K562 (cell line): ENCODE results near the gene TYRO3. TPM values are rescaled to one million over a fixed set of nuclear protein-coding genes. Genes with fewer than 3 reads are reported as not detected.
A peak's percentile ranks its signal among the peaks of the same experiment; 100 is the strongest.

Source experiments
- ATF7 ChIP-seq: fragments of 450-650 bp; IDR thresholded peaks from 2 replicates; pipeline ENCODE4 v1.7.1; 2014; ENCODE audit warnings: mild to moderate bottlenecking, moderate library complexity
- DPF2 ChIP-seq: fragments of 450-650 bp; IDR thresholded peaks from 2 replicates; pipeline ENCODE4 v1.6.1; 2016
- EP400 ChIP-seq: fragments of 450-650 bp; IDR thresholded peaks from 2 replicates; pipeline ENCODE4 v1.6.1; 2017; ENCODE audit warnings: antibody characterized with exemption, mild to moderate bottlenecking, moderate library complexity
- KLF1 ChIP-seq: fragments of 450-650 bp; IDR thresholded peaks from 2 replicates; pipeline ENCODE4 v1.6.1; 2016; ENCODE audit warnings: missing genetic modification characterization, missing compliant biosample characterization
- PTTG1 ChIP-seq: fragments of 450-650 bp; IDR thresholded peaks from 2 replicates; pipeline ENCODE4 v1.6.1; 2016; ENCODE audit warnings: low read depth, mild to moderate bottlenecking, missing genetic modification characterization, missing compliant biosample characterization
- RBFOX2 ChIP-seq: fragments of 200-400 bp; formaldehyde crosslinking; IDR thresholded peaks from 2 replicates; pipeline ENCODE4 v1.6.1; 2017; ENCODE audit warnings: low read depth, mild to moderate bottlenecking, low read length, moderate library complexity
- SAP30 ChIP-seq: fragments of 200-600 bp; sonication (generic); IDR thresholded peaks from 2 replicates; pipeline ENCODE4 v1.6.1; 2012; ENCODE audit warnings: borderline replicate concordance, low read depth, mild to moderate bottlenecking, moderate library complexity, low read length, control low read depth, inconsistent platforms; ENCODE audit not compliant: insufficient read depth, poor library complexity, severe bottlenecking
- SMARCB1 ChIP-seq: IDR thresholded peaks from 2 replicates; pipeline ENCODE4 v1.6.1; 2011; ENCODE audit warnings: improper control_type of control experiment, low read depth; ENCODE audit not compliant: insufficient read length
- polyA plus RNA-seq, 8 experiments: library from polyadenylated mRNA; depleted of rRNA in 4 of 8; stranded (reverse) in 5 of 8; unstranded in 3 of 8; fragments of >200 nt; fragmentation: Nextera tagmentation in 2 of 8; fragmentation: Illumina TruSeq in 1 of 8; extraction: Ambion mirVana in 2 of 8; extraction: Trizol in 1 of 8; gene quantifications; 2 replicates each; pipeline versions ENCODE4 v1.2.1 to v1.2.3, GENCODE V29; 2011 to 2014; ENCODE audit warnings: inconsistent platforms in 1 of 8, missing spikeins in 1 of 8
- total RNA-seq, 7 experiments: library from RNA; depleted of rRNA in 6 of 7; stranded (reverse); fragments of >200 nt in 6 of 7; fragmentation: Illumina TruSeq in 2 of 7; extraction: Trizol in 2 of 7; gene quantifications; 2 replicates each; pipeline versions ENCODE4 v1.2.1 to v1.2.3, GENCODE V29; 2011 to 2021; ENCODE audit warnings: low replicate concordance in 1 of 7
- TF ChIP-seq, protein P1 (sequence below): fragments of 450-650 bp; IDR thresholded peaks from 2 replicates; pipeline ENCODE4 v1.6.1; 2017; ENCODE audit warnings: antibody characterized with exemption
- TF ChIP-seq, protein P2 (sequence below): fragments of 450-650 bp; IDR thresholded peaks from 2 replicates; pipeline ENCODE4 v1.6.1; 2016; ENCODE audit warnings: mild to moderate bottlenecking, moderate library complexity
- TF ChIP-seq, protein P3 (sequence below), 3 experiments: IDR thresholded peaks in 2 of 3; conservative IDR thresholded peaks in 1 of 3; 2 replicates each; pipeline ENCODE4 v1.5.1; 2011 to 2012; ENCODE audit warnings: low read length in 3 of 3, mild to moderate bottlenecking in 3 of 3, control low read depth in 2 of 3, improper control_type of control experiment in 1 of 3, inconsistent platforms in 1 of 3, low read depth in 1 of 3, mixed read lengths in 1 of 3, moderate library complexity in 1 of 3; ENCODE audit not compliant: insufficient read depth in 2 of 3

TYRO3 gene
- total and polyA plus RNA-seq, 9 of the 15 experiments (the other 6 are each of a cell fraction or from before 2014, with no cell fraction given): 2.6 to 39.6 (median 18.6) TPM

DNA sequence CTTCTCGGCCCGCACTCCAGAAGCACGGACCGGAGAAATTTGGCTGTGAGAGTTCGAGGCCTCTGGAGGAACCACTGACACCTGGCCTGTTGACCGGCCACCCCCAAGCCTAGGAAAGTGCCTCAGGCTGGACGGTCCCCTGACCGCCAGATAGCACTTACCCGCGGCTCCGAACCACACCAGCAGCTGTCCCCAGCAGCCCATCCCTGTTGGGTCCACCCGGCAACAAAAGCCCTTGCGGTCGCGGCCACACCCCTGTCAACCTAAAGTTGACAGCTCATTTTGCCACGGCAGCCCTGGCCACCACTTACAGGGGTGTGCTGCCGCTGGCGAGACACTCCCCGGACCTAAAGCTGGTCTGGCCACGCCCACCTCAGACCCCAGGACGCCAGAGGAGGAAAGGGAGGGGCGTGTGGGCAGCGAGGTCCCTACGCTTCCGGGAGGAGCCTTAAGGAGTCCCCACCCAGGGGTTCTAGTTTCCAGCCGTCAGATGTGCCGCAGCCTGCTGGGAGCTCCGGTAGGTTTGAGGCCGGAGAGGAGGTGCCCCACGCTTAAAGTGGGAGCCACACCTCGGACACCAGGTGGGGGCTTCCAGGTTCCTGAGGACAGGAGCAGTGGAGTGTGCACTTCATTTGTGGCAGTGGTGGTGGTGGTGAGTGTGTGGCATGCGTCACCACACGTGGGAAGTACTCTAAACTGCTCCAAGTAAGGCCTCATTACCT is 45.3 kb upstream of the TYRO3 start, which contains the start of gene LTK (continued):
- TF ChIP-seq, protein P1, sequence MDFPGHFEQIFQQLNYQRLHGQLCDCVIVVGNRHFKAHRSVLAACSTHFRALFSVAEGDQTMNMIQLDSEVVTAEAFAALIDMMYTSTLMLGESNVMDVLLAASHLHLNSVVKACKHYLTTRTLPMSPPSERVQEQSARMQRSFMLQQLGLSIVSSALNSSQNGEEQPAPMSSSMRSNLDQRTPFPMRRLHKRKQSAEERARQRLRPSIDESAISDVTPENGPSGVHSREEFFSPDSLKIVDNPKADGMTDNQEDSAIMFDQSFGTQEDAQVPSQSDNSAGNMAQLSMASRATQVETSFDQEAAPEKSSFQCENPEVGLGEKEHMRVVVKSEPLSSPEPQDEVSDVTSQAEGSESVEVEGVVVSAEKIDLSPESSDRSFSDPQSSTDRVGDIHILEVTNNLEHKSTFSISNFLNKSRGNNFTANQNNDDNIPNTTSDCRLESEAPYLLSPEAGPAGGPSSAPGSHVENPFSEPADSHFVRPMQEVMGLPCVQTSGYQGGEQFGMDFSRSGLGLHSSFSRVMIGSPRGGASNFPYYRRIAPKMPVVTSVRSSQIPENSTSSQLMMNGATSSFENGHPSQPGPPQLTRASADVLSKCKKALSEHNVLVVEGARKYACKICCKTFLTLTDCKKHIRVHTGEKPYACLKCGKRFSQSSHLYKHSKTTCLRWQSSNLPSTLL: no peak
- TF ChIP-seq ATF7 (peak; percentile 60; the same call in 1 of the 2 replicates), EP400 (peak; percentile 56), RBFOX2 (peak; percentile 73), KLF1 (tag) (peak; percentile 97), SAP30 (peak; percentile 95), SMARCB1 (no peak), DPF2 (0 out of 2 replicates have a peak, but pooled peaks have one; percentile 28), PTTG1 (tag) (no peak)
- TF ChIP-seq, protein P2, sequence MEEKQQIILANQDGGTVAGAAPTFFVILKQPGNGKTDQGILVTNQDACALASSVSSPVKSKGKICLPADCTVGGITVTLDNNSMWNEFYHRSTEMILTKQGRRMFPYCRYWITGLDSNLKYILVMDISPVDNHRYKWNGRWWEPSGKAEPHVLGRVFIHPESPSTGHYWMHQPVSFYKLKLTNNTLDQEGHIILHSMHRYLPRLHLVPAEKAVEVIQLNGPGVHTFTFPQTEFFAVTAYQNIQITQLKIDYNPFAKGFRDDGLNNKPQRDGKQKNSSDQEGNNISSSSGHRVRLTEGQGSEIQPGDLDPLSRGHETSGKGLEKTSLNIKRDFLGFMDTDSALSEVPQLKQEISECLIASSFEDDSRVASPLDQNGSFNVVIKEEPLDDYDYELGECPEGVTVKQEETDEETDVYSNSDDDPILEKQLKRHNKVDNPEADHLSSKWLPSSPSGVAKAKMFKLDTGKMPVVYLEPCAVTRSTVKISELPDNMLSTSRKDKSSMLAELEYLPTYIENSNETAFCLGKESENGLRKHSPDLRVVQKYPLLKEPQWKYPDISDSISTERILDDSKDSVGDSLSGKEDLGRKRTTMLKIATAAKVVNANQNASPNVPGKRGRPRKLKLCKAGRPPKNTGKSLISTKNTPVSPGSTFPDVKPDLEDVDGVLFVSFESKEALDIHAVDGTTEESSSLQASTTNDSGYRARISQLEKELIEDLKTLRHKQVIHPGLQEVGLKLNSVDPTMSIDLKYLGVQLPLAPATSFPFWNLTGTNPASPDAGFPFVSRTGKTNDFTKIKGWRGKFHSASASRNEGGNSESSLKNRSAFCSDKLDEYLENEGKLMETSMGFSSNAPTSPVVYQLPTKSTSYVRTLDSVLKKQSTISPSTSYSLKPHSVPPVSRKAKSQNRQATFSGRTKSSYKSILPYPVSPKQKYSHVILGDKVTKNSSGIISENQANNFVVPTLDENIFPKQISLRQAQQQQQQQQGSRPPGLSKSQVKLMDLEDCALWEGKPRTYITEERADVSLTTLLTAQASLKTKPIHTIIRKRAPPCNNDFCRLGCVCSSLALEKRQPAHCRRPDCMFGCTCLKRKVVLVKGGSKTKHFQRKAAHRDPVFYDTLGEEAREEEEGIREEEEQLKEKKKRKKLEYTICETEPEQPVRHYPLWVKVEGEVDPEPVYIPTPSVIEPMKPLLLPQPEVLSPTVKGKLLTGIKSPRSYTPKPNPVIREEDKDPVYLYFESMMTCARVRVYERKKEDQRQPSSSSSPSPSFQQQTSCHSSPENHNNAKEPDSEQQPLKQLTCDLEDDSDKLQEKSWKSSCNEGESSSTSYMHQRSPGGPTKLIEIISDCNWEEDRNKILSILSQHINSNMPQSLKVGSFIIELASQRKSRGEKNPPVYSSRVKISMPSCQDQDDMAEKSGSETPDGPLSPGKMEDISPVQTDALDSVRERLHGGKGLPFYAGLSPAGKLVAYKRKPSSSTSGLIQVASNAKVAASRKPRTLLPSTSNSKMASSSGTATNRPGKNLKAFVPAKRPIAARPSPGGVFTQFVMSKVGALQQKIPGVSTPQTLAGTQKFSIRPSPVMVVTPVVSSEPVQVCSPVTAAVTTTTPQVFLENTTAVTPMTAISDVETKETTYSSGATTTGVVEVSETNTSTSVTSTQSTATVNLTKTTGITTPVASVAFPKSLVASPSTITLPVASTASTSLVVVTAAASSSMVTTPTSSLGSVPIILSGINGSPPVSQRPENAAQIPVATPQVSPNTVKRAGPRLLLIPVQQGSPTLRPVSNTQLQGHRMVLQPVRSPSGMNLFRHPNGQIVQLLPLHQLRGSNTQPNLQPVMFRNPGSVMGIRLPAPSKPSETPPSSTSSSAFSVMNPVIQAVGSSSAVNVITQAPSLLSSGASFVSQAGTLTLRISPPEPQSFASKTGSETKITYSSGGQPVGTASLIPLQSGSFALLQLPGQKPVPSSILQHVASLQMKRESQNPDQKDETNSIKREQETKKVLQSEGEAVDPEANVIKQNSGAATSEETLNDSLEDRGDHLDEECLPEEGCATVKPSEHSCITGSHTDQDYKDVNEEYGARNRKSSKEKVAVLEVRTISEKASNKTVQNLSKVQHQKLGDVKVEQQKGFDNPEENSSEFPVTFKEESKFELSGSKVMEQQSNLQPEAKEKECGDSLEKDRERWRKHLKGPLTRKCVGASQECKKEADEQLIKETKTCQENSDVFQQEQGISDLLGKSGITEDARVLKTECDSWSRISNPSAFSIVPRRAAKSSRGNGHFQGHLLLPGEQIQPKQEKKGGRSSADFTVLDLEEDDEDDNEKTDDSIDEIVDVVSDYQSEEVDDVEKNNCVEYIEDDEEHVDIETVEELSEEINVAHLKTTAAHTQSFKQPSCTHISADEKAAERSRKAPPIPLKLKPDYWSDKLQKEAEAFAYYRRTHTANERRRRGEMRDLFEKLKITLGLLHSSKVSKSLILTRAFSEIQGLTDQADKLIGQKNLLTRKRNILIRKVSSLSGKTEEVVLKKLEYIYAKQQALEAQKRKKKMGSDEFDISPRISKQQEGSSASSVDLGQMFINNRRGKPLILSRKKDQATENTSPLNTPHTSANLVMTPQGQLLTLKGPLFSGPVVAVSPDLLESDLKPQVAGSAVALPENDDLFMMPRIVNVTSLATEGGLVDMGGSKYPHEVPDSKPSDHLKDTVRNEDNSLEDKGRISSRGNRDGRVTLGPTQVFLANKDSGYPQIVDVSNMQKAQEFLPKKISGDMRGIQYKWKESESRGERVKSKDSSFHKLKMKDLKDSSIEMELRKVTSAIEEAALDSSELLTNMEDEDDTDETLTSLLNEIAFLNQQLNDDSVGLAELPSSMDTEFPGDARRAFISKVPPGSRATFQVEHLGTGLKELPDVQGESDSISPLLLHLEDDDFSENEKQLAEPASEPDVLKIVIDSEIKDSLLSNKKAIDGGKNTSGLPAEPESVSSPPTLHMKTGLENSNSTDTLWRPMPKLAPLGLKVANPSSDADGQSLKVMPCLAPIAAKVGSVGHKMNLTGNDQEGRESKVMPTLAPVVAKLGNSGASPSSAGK: peak; percentile 60
- TF ChIP-seq, protein P3, sequence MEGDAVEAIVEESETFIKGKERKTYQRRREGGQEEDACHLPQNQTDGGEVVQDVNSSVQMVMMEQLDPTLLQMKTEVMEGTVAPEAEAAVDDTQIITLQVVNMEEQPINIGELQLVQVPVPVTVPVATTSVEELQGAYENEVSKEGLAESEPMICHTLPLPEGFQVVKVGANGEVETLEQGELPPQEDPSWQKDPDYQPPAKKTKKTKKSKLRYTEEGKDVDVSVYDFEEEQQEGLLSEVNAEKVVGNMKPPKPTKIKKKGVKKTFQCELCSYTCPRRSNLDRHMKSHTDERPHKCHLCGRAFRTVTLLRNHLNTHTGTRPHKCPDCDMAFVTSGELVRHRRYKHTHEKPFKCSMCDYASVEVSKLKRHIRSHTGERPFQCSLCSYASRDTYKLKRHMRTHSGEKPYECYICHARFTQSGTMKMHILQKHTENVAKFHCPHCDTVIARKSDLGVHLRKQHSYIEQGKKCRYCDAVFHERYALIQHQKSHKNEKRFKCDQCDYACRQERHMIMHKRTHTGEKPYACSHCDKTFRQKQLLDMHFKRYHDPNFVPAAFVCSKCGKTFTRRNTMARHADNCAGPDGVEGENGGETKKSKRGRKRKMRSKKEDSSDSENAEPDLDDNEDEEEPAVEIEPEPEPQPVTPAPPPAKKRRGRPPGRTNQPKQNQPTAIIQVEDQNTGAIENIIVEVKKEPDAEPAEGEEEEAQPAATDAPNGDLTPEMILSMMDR (IDR thresholded peaks at IDR 0.05 in 2 of 3, conservative IDR thresholded peaks at IDR 0.05 in 1 of 3; ENCODE audit: insufficient read depth in 2 of 3, low read depth in 1 of 3, low read length in 3 of 3): 0 out of 6 replicates have a peak, but pooled peaks of 2 of the 3 experiments have one; percentile 7 to 18
